ENCODE measurements around the gene DDX3X.
"Not testable (repeated sequence)": the region's sequence is repeated elsewhere in the genome, so short reads cannot be mapped to it uniquely, and the experiment has no call there.

The DDX3X gene

DNA sequence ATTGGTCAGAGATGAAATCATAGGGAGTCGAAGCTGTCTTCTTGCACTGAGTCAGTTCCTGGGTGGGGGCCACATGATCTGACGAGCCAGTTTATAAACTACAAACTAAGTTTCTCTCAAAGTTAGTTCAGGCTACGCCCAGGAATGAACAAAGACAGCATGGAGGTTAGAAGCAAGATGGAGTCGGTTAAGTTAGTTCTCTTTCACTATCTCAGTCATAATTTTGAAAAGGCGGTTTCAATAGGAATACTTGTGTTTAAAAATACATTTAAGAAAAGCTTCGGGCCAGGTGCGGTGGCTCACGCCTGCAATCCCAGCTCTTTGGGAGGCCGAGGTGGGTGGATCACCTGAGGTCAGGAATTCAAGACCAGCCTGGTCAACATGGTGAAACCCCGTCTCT, 77.3 kb downstream of the DDX3X start:
- not testable (repeated sequence) for DNase-seq (ENCODE audit: low read depth in 2 of 2, low spot score in 1 of 2)

DNA sequence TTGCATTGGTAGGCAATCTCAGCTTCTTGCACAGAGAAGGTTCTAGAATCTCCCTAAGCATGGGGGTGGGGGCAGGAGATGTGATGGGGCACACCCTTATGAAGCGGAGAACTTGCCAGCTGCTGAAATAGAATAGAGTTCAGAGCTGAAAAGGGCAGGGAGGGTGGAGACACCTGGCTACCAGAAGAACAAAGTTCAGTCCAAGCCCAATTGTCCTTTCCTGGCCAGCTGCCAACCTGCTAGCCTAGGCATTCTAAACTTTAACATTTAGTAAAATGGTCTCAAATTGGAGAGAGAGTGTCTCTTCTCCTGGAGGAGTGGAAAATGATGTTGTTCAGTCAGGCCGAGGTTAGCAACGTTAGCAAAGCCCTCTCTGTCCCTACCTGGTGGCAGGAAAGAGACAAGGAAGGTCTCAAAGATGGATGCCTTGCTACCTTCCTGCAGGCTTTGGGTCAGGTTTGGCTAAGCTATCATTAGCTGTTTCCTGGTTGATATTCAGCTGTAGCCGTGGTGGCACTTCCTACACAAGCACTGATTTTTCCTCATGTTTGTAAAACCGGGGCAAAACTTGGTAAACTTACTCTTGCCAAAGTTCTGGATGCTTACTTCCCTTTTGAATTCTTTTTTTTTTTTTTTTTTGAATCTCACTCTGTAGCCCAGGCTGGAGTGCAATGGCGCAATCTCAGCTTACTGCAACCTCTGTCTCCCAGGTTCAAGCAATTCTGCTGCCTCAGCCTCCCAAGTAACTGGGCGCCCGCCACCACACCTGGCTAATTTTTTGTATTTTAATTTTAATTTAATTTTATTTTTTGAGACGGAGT, 78.5 kb downstream of the DDX3X start:
- no peak for DNase-seq (ENCODE audit: low read depth in 2 of 2, low spot score in 1 of 2)

Data from stimulated activated CD8-positive, alpha-beta memory T cell treated with anti-CD3 and anti-CD28 coated beads, Interleukin-4, amount 100 ng/mL, for 1 hour (primary cell).